AG20443 (cell line): ENCODE data around the gene SBF1.

Experiments
- DNase-seq: peaks from one replicate; pipeline ENCODE4 v3.0.0; 2012; ENCODE audit warnings: low spot score, mixed read lengths

Gene SBF1

GRCh38 chr22:50396751-50397370 is 78.0 kb downstream of the SBF1 start:
- DNase-seq = peak; percentile 8
